ENCODE results near the gene BRPF3.

DNA sequence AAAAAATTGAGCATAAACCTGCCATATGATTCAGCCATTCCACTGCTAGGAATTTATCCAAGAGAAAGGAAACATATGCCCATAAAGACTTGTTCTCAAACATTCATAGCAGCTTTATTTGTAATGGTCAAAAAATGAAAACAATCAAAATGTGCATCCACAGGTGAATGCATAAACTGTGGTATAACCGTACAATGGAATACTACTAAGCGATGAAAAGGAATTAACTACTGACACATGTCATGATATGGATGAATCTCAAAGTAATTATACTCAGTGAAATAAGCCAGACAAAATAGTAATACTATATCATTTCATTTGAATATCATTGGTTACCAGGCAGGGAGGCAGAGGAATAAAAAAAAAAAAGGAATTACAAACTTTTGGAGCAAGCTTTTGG is 25.8 kb upstream of the BRPF3 start:
- TF ChIP-seq, protein P1, sequence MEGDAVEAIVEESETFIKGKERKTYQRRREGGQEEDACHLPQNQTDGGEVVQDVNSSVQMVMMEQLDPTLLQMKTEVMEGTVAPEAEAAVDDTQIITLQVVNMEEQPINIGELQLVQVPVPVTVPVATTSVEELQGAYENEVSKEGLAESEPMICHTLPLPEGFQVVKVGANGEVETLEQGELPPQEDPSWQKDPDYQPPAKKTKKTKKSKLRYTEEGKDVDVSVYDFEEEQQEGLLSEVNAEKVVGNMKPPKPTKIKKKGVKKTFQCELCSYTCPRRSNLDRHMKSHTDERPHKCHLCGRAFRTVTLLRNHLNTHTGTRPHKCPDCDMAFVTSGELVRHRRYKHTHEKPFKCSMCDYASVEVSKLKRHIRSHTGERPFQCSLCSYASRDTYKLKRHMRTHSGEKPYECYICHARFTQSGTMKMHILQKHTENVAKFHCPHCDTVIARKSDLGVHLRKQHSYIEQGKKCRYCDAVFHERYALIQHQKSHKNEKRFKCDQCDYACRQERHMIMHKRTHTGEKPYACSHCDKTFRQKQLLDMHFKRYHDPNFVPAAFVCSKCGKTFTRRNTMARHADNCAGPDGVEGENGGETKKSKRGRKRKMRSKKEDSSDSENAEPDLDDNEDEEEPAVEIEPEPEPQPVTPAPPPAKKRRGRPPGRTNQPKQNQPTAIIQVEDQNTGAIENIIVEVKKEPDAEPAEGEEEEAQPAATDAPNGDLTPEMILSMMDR (IDR thresholded peaks at IDR 0.05) = no peak
- TF ChIP-seq POLR2A (IDR thresholded peaks at IDR 0.05) = no peak
